ENCODE data around the gene ZNF609.

GRCh38 chr15:64542091-64542490, 81.7 kb downstream of the ZNF609 start:
- no peak for TF ChIP-seq POLR2A (IDR thresholded peaks at IDR 0.05)
- TF ChIP-seq POLR2AphosphoS5 (IDR thresholded peaks at IDR 0.05) = no peak
- TF ChIP-seq EP300 (IDR thresholded peaks at IDR 0.05) = no peak
- no peak for TF ChIP-seq CTCF (IDR thresholded peaks at IDR 0.05)

Measured in gastroesophageal sphincter (tissue), 3 donors.